Astrocyte (in vitro differentiated cells and primary cell): Measurements from ENCODE around the gene RDH5.

Experiments used
- CTCF ChIP-seq: IDR thresholded peaks from 2 replicates; pipeline ENCODE4 v1.5.1; 2011; ENCODE audit warnings: low read depth, mild to moderate bottlenecking, inconsistent platforms, low read length, moderate library complexity; ENCODE audit not compliant: insufficient read depth
- EZH2 ChIP-seq: IDR thresholded peaks from 2 replicates; pipeline ENCODE4 v1.6.1; 2012; ENCODE audit warnings: mild to moderate bottlenecking, low read length, inconsistent platforms; ENCODE audit not compliant: insufficient read depth

DNA sequence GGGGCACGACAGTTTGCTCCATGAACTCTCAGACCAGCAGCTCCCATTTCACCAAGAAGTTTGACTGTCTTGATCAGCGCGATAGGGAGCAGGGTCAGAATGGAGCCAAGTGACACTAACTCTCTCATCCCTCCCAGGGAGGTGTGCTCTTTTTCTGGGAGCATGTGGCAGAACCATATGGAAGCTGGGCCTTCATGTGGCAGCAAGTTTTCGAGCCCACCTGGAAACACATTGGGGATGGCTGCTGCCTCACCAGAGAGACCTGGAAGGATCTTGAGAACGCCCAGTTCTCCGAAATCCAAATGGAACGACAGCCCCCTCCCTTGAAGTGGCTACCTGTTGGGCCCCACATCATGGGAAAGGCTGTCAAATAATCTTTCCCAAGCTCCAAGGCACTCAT lies 36.5 kb upstream of the RDH5 start:
- TF ChIP-seq CTCF (no peak), EZH2 (no peak)
